HEK293T (cell line): ENCODE data around the gene YPEL1.

ENCODE experiments used
- CTCF ChIA-PET: fragments of 350-600 bp; formaldehyde crosslinking; extraction: SDS; loops from one replicate; lab custom pipeline; 2021; ENCODE audit warnings: antibody characterized with exemption, inconsistent platforms; lab: Yijun Ruan, JAX
- POLR2A ChIA-PET: fragments of 350-600 bp; formaldehyde crosslinking; extraction: SDS; loops from one replicate; lab custom pipeline; 2020; ENCODE audit warnings: antibody characterized with exemption, inconsistent platforms; lab: Yijun Ruan, JAX
- DNase-seq: peaks from one replicate; pipeline ENCODE4 v3.0.0; 2012; ENCODE audit warnings: mixed read lengths; ENCODE audit errors: extremely low spot score
- ARNT ChIP-seq: fragments of 450-650 bp; IDR thresholded peaks from 2 replicates; pipeline ENCODE4 v1.6.1; 2017; ENCODE audit warnings: mild to moderate bottlenecking
- BHLHE40 ChIP-seq: fragments of 450-650 bp; IDR thresholded peaks from 2 replicates; pipeline ENCODE4 v1.6.1; 2016; ENCODE audit warnings: mild to moderate bottlenecking, moderate library complexity, borderline replicate concordance
- CTBP1 ChIP-seq: fragments of 450-650 bp; IDR thresholded peaks from 2 replicates; pipeline ENCODE4 v1.6.1; 2016; ENCODE audit warnings: borderline replicate concordance
- ELF4 ChIP-seq: fragments of 450-650 bp; IDR thresholded peaks from 2 replicates; pipeline ENCODE4 v1.6.1; 2017; ENCODE audit warnings: antibody characterized with exemption
- FOXA1 ChIP-seq: fragments of 450-650 bp; IDR thresholded peaks from 2 replicates; pipeline ENCODE4 v1.6.1; 2016; ENCODE audit warnings: mild to moderate bottlenecking
- FOXK2 ChIP-seq: fragments of 450-650 bp; IDR thresholded peaks from 2 replicates; pipeline ENCODE4 v1.6.1; 2016; ENCODE audit warnings: mild to moderate bottlenecking
- FOXM1 ChIP-seq: fragments of 450-650 bp; IDR thresholded peaks from 2 replicates; pipeline ENCODE4 v1.6.1; 2017; ENCODE audit warnings: mild to moderate bottlenecking, borderline replicate concordance
- HDGF ChIP-seq: fragments of 450-650 bp; IDR thresholded peaks from 2 replicates; pipeline ENCODE4 v1.6.1; 2017; ENCODE audit warnings: antibody characterized with exemption, borderline replicate concordance
- L3MBTL2 ChIP-seq: fragments of 450-650 bp; conservative IDR thresholded peaks from 2 replicates; pipeline ENCODE4 v1.6.1; 2016; ENCODE audit warnings: mild to moderate bottlenecking
- LEF1 ChIP-seq: fragments of 450-650 bp; IDR thresholded peaks from 2 replicates; pipeline ENCODE4 v1.6.1; 2017; ENCODE audit warnings: mild to moderate bottlenecking, borderline replicate concordance
- NFRKB ChIP-seq: fragments of 450-650 bp; IDR thresholded peaks from 2 replicates; pipeline ENCODE4 v1.6.1; 2016; ENCODE audit warnings: mild to moderate bottlenecking, moderate library complexity
- PKNOX1 ChIP-seq: fragments of 450-650 bp; IDR thresholded peaks from 2 replicates; pipeline ENCODE4 v1.6.1; 2016
- SP1 ChIP-seq: fragments of 450-650 bp; IDR thresholded peaks from 2 replicates; pipeline ENCODE4 v1.6.1; 2017
- SUZ12 ChIP-seq: fragments of 450-650 bp; IDR thresholded peaks from 2 replicates; pipeline ENCODE4 v1.6.1; 2016; ENCODE audit warnings: mild to moderate bottlenecking
- TARDBP ChIP-seq: fragments of 450-650 bp; IDR thresholded peaks from 2 replicates; pipeline ENCODE4 v1.6.1; 2016
- ZNF384 ChIP-seq: fragments of 450-650 bp; IDR thresholded peaks from 2 replicates; pipeline ENCODE4 v1.6.1; 2016

Gene YPEL1

GRCh38 chr22:21684492-21685163 is 51.0 kb downstream of the YPEL1 start:
- POLR2A ChIA-PET = interaction anchor here (0.7 kb wide), 1 partner anchor 26 kb away, joined by 3 read pairs; no protein-coding TSS in a partner anchor
- TF ChIP-seq ELF4 = no peak
- no peak for TF ChIP-seq FOXK2
- no peak for TF ChIP-seq CTBP1
- TF ChIP-seq ARNT = no peak
- no peak for TF ChIP-seq SUZ12
- no peak for TF ChIP-seq L3MBTL2
- TF ChIP-seq FOXA1 = no peak
- no peak for TF ChIP-seq TARDBP
- TF ChIP-seq FOXM1 = no peak
- TF ChIP-seq SP1 = no peak

GRCh38 chr22:21683401-21683811 is 52.2 kb downstream of the YPEL1 start:
- CTCF ChIA-PET = no interaction called here
- no peak for TF ChIP-seq PKNOX1
- no peak for TF ChIP-seq FOXK2
- no peak for TF ChIP-seq FOXA1
- no peak for TF ChIP-seq L3MBTL2
- TF ChIP-seq ZNF384 = no peak
- no peak for TF ChIP-seq NFRKB
- TF ChIP-seq CTBP1 = no peak
- no peak for TF ChIP-seq BHLHE40
- no peak for TF ChIP-seq SP1
- TF ChIP-seq ELF4 = no peak
- TF ChIP-seq FOXM1 = no peak
- no peak for TF ChIP-seq ARNT
- no peak for TF ChIP-seq TARDBP
- TF ChIP-seq SUZ12 = no peak
- TF ChIP-seq HDGF = no peak
- POLR2A ChIA-PET = no interaction called here
- no peak for DNase-seq

More at GRCh38 chr22:21684492-21685163, 51.0 kb downstream of the YPEL1 start:
- no peak for DNase-seq
- CTCF ChIA-PET = interaction anchor here (0.6 kb wide), 2 partner anchors 58 to 798 kb away, joined by 3 read pairs; no protein-coding TSS in a partner anchor

GRCh38 chr22:21682385-21683175 is 53.0 kb downstream of the YPEL1 start:
- no peak for DNase-seq
- POLR2A ChIA-PET = no interaction called here
- CTCF ChIA-PET = no interaction called here
- TF ChIP-seq FOXM1 (no peak), SP1 (no peak), FOXA1 (no peak), PKNOX1 (no peak), BHLHE40 (no peak), ELF4 (no peak), SUZ12 (no peak), L3MBTL2 (no peak), LEF1 (no peak), FOXK2 (no peak), CTBP1 (no peak), HDGF (no peak)

- no peak for DNase-seq
- POLR2A ChIA-PET = no interaction called here
- no peak for TF ChIP-seq CTBP1
- no peak for TF ChIP-seq TARDBP
- no peak for TF ChIP-seq SP1
- no peak for TF ChIP-seq L3MBTL2
- no peak for TF ChIP-seq ZNF384
- TF ChIP-seq FOXK2 = no peak
- TF ChIP-seq ELF4 = no peak
- no peak for TF ChIP-seq PKNOX1
- TF ChIP-seq LEF1 = no peak
- TF ChIP-seq HDGF = no peak
- TF ChIP-seq FOXM1 = no peak
- CTCF ChIA-PET = no interaction called here
These were observed 53.8 kb downstream of the YPEL1 start for GRCh38 chr22:21681566-21682370.

GRCh38 chr22:21680830-21681565 is 54.6 kb downstream of the YPEL1 start:
- CTCF ChIA-PET = no interaction called here
- DNase-seq = no peak
- POLR2A ChIA-PET = no interaction called here
- TF ChIP-seq NFRKB = no peak
- no peak for TF ChIP-seq PKNOX1
